ES-I3 (cell line): ENCODE data around the gene TRIM28.
"Not testable (repeated sequence)": the region's sequence is repeated elsewhere in the genome, so short reads cannot be mapped to it uniquely, and the experiment has no call there.

Experiments used
- H3K36me3 ChIP-seq: 2 replicates; pipeline ENCODE4 v1.6.1; 2013; ENCODE audit warnings: mild to moderate bottlenecking, low read length, control low read depth, moderate library complexity; ENCODE audit not compliant: insufficient read depth
- H3K4me1 ChIP-seq: 2 replicates; pipeline ENCODE4 v1.6.1; 2013; ENCODE audit warnings: mild to moderate bottlenecking, control low read depth, low read length; ENCODE audit not compliant: insufficient read depth
- H3K9ac ChIP-seq: 2 replicates; pipeline ENCODE4 v1.6.1; 2013; ENCODE audit warnings: low read depth, mild to moderate bottlenecking, low read length, moderate library complexity
- H3K9me3 ChIP-seq: 2 replicates; pipeline ENCODE4 v1.6.1; 2013; ENCODE audit warnings: mild to moderate bottlenecking, low read length, moderate library complexity; ENCODE audit not compliant: control insufficient read depth, insufficient read depth

Gene TRIM28

GRCh38 chr19:58536852-58537798, 6.7 kb upstream of the TRIM28 start:
- no peaks in the 10 kb centered on the region for H3K36me3 ChIP-seq
- H3K9me3 ChIP-seq = no peaks in the 10 kb centered on the region
- no peaks in the 10 kb centered on the region; the same call in 1 of the 2 replicates for H3K4me1 ChIP-seq
- peak overlapping the region; percentile 55 for H3K9ac ChIP-seq

GRCh38 chr19:58538257-58539168, 5.4 kb upstream of the TRIM28 start:
- Histone ChIP-seq H3K4me1 (no peaks in the 10 kb centered on the region; the same call in 1 of the 2 replicates), H3K9me3 (no peaks in the 10 kb centered on the region), H3K9ac (peak overlapping the region; percentile 55), H3K36me3 (no peaks in the 10 kb centered on the region)

GRCh38 chr19:58539169-58539559, 4.7 kb upstream of the TRIM28 start:
- H3K36me3 ChIP-seq, H3K9me3 ChIP-seq, H3K4me1 ChIP-seq: not testable (repeated sequence)
- H3K9ac ChIP-seq = peak overlapping the region; percentile 55; the same call in 1 of the 2 replicates

- peak overlapping the region; percentile 89; the same call in 1 of the 2 replicates for H3K9ac ChIP-seq
- H3K36me3 ChIP-seq = peaks cover 15% of the 10 kb centered on the region
- H3K4me1 ChIP-seq, H3K9me3 ChIP-seq: not testable (repeated sequence)
Observed at GRCh38 chr19:58542641-58543372, 1.1 kb upstream of the TRIM28 start.

GRCh38 chr19:58544591-58545285, 874 bp downstream of the TRIM28 start:
- no peaks in the 10 kb centered on the region for H3K4me1 ChIP-seq
- peaks cover 29% of the 10 kb centered on the region for H3K36me3 ChIP-seq
- peak overlapping the region; percentile 89 for H3K9ac ChIP-seq
- no peaks in the 10 kb centered on the region for H3K9me3 ChIP-seq

GRCh38 chr19:58545286-58546018, 1.6 kb downstream of the TRIM28 start:
- peaks cover 30% of the 10 kb centered on the region for H3K36me3 ChIP-seq
- H3K9me3 ChIP-seq = no peaks in the 10 kb centered on the region
- H3K4me1 ChIP-seq = no peaks in the 10 kb centered on the region
- peak overlapping the region; percentile 89 for H3K9ac ChIP-seq

- Histone ChIP-seq H3K9me3 (no peaks in the 10 kb centered on the region), H3K4me1 (no peaks in the 10 kb centered on the region), H3K36me3 (peaks cover 33% of the 10 kb centered on the region), H3K9ac (peak overlapping the region; percentile 89)
Observed at GRCh38 chr19:58546019-58546530, 2.2 kb downstream of the TRIM28 start.

- Histone ChIP-seq H3K9me3 (no peaks in the 10 kb centered on the region), H3K36me3 (peaks cover 40% of the 10 kb centered on the region), H3K4me1 (no peaks in the 10 kb centered on the region), H3K9ac (no peak overlapping the region)
Observed at GRCh38 chr19:58547323-58548312, 3.8 kb downstream of the TRIM28 start.

- no peaks in the 10 kb centered on the region for H3K4me1 ChIP-seq
- H3K9me3 ChIP-seq = no peaks in the 10 kb centered on the region
- no peak overlapping the region for H3K9ac ChIP-seq
- H3K36me3 ChIP-seq = peaks cover 40% of the 10 kb centered on the region
Observed at GRCh38 chr19:58548859-58549663, 5.2 kb downstream of the TRIM28 start.

GRCh38 chr19:58549664-58550361, 5.9 kb downstream of the TRIM28 start:
- Histone ChIP-seq H3K4me1 (no peaks in the 10 kb centered on the region), H3K36me3 (peaks cover 40% of the 10 kb centered on the region), H3K9ac (no peak overlapping the region), H3K9me3 (no peaks in the 10 kb centered on the region)
